Left lung (tissue), 10 donors: ENCODE data around the gene ABCC10. TPM values are rescaled to one million over a fixed set of nuclear protein-coding genes. Genes with fewer than 3 reads are reported as not detected.

Experiments used
- ATAC-seq: fragments of 200-7000 bp; cut with Tn5 transposase; one replicate; pipeline ENCODE4 v1.9.1; 2020; ENCODE audit warnings: moderate library complexity
- DNase-seq, 4 donors: peaks; one replicate each; pipeline ENCODE4 v3.0.0-alpha.2; 2013 to 2020
- H3K27ac ChIP-seq, 2 donors: fragments of 200-600 bp; sonication (generic) in 1 of 2; one replicate each; pipeline versions ENCODE4 v1.5.0 to v1.8.0; 2020 to 2021
- H3K27me3 ChIP-seq, 2 donors: fragments of 200-600 bp; sonication (generic) in 1 of 2; one replicate each; pipeline versions ENCODE4 v1.5.0 to v1.8.0; 2020 to 2021
- H3K36me3 ChIP-seq, 2 donors: fragments of 200-600 bp; sonication (generic) in 1 of 2; one replicate each; pipeline versions ENCODE4 v1.5.0 to v1.8.0; 2020 to 2021
- H3K4me1 ChIP-seq, 2 donors: fragments of 200-600 bp; one replicate each; pipeline ENCODE4 v1.8.0; 2021
- H3K4me3 ChIP-seq, 2 donors: fragments of 200-600 bp; sonication (generic) in 1 of 2; one replicate each; pipeline versions ENCODE4 v1.5.0 to v1.8.0; 2020 to 2021; ENCODE audit warnings: mild to moderate bottlenecking in 1 of 2
- H3K9me3 ChIP-seq, 2 donors: fragments of 200-600 bp; sonication (generic) in 1 of 2; one replicate each; pipeline versions ENCODE4 v1.5.0 to v1.8.0; 2020 to 2021
- intact Hi-C, 2 donors: fragments of 100-400 bp; cut with DNase I; formaldehyde crosslinking; loops; one replicate each; pipeline versions ENCODE4 v1.11.2 to v1.14.2; 2022
- polyA plus RNA-seq, 6 donors: library from polyadenylated mRNA; unstranded; fragments of 120-200 nt; gene quantifications; one replicate each; pipeline ENCODE4 v1.2.1, GENCODE V29; 2013; ENCODE audit not compliant: insufficient read length in 6 of 6
- total RNA-seq, 2 donors: library from RNA; stranded (reverse); fragmentation: NEBNext Ultra II Directional; extraction: Animal tissue kit (Norgen Biotek cat#: 25700); gene quantifications; one replicate each; pipeline ENCODE4 v1.2.1, GENCODE V29; 2021
- TF ChIP-seq, protein P1 (sequence below), 2 donors: fragments of 200-600 bp; sonication (generic) in 1 of 2; IDR thresholded peaks; one replicate each; pipeline versions ENCODE4 v1.5.0 to v1.8.0; 2021; ENCODE audit warnings: antibody characterized with exemption in 2 of 2
- donor health status: DM: no; HTN: yes; CAD: no.
- donor health status: DM: no; HTN: no; CAD: no.

The ABCC10 gene
- total and polyA plus RNA-seq, 8 donors = 19.7 to 43.8 (median 30.0) TPM

DNA sequence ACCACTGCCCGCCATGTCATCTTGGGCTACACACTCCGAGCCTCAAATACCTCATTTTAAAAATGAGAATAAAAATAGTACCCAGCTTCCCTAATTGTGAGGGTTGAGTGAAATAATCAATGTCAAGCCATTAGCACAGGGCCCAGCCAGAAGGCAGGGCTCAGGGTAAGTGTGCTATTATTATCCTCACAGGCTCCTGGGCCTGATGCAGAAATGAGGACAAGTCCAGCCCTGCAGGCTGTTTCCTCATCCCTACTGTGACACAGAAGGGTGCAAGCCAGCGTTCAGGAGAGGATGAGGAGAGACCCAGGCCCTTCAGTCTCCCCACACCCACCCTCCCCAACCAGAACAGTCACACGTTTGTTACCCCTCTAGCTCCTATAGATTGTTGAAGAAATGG, 24.0 kb downstream of the ABCC10 start:
- no peak overlapping the region for H3K4me3 ChIP-seq
- TF ChIP-seq, protein P1, sequence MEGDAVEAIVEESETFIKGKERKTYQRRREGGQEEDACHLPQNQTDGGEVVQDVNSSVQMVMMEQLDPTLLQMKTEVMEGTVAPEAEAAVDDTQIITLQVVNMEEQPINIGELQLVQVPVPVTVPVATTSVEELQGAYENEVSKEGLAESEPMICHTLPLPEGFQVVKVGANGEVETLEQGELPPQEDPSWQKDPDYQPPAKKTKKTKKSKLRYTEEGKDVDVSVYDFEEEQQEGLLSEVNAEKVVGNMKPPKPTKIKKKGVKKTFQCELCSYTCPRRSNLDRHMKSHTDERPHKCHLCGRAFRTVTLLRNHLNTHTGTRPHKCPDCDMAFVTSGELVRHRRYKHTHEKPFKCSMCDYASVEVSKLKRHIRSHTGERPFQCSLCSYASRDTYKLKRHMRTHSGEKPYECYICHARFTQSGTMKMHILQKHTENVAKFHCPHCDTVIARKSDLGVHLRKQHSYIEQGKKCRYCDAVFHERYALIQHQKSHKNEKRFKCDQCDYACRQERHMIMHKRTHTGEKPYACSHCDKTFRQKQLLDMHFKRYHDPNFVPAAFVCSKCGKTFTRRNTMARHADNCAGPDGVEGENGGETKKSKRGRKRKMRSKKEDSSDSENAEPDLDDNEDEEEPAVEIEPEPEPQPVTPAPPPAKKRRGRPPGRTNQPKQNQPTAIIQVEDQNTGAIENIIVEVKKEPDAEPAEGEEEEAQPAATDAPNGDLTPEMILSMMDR (IDR thresholded peaks at IDR 0.05) = no peak
- no peaks in the 10 kb centered on the region for H3K9me3 ChIP-seq
- no peak for ATAC-seq
- DNase-seq = no peak
- H3K36me3 ChIP-seq = peaks cover 0 to 72% of the 10 kb centered on the region in 2 donors
- H3K27me3 ChIP-seq = peaks cover 3 to 23% of the 10 kb centered on the region in 2 donors
- peaks cover 0 to 21% of the 10 kb centered on the region in 2 donors for H3K4me1 ChIP-seq
- intact Hi-C loops = loop anchor here (5.0 to 10.0 kb wide), 2 partner anchors 53 to 56 kb away; no protein-coding TSS in a partner anchor
- no peak overlapping the region for H3K27ac ChIP-seq

DNA sequence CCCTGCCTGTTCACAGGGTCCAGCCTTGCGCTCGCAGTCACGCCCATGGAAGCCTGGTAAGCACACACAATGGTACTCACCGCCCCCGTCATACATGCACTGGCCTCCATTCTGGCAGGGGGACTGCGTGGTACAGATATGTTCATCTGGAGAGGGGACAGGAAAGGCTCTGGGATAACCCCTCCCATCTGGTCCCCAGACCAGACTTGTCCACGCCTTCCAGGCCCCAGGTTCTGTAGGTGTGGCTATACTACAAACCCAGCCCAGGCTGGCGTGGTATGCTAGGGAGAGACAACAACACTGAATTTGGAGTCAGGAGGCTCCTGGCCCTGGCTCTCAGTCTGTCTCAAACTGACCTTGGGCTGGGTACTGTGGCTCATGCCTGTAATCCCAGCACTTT, 24.6 kb downstream of the ABCC10 start:
- DNase-seq (no peak), ATAC-seq (no peak)
- peaks cover 8 to 29% of the 10 kb centered on the region in 2 donors for H3K27me3 ChIP-seq
- TF ChIP-seq, protein P1 (IDR thresholded peaks at IDR 0.05) = no peak
- H3K36me3 ChIP-seq = peaks cover 0 to 66% of the 10 kb centered on the region in 2 donors
- peaks cover 0 to 21% of the 10 kb centered on the region in 2 donors for H3K4me1 ChIP-seq
- intact Hi-C loops = loop anchor here (5.0 to 10.0 kb wide), 2 partner anchors 53 to 55 kb away; no protein-coding TSS in a partner anchor
- H3K4me3 ChIP-seq = no peak overlapping the region
- H3K27ac ChIP-seq = no peak overlapping the region
- H3K9me3 ChIP-seq = no peaks in the 10 kb centered on the region

DNA sequence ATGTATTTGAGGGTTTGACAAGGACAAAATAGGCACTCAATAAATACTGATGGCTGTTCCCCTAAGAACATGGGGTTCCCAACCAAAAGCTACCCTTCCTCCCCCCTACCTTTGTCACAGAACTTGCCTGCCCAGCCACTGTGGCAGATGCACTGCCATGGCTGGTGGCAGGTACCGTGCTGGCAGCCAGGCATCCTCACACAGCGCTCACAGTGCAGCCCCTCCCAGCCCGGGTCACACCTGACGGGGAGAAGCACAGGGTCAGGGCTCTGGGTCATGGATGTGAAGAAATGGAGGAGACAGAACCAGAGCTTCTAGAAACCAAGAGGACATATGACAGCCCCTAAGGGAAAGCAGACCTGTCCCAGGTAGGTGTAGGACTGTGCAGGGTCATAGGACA, 25.6 kb downstream of the ABCC10 start:
- ATAC-seq (no peak), DNase-seq (no peak)
- TF ChIP-seq, protein P1 (IDR thresholded peaks at IDR 0.05) = no peak
- Histone ChIP-seq H3K36me3 (peaks cover 0 to 56% of the 10 kb centered on the region in 2 donors), H3K4me3 (no peak overlapping the region), H3K9me3 (no peaks in the 10 kb centered on the region), H3K27me3 (peaks cover 8 to 38% of the 10 kb centered on the region in 2 donors), H3K4me1 (peaks cover 0 to 21% of the 10 kb centered on the region in 2 donors), H3K27ac (no peak overlapping the region)
- intact Hi-C loops = loop anchor here (5.0 to 10.0 kb wide), 2 partner anchors 52 to 54 kb away; no protein-coding TSS in a partner anchor

DNA sequence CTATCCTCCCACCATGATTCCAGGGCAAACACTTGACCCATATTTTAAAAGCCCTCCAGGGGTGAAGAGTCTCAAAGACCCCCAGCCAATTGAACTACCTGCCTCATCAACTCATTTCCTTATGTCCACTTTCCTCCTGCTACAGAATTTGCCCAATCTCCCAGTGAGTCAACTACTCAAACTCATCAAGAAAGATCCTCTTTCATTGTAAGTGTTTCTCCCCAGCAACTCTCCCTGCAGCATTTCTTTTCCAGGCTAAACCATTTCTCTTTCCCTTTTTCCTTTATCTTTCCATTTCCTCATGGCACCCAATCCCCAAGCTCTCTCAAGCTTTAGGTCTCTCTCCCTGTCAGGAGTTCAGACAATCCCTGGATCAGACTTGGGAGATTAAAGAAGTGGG, 26.5 kb downstream of the ABCC10 start:
- Histone ChIP-seq H3K27me3 (peaks cover 8 to 48% of the 10 kb centered on the region in 2 donors), H3K9me3 (no peaks in the 10 kb centered on the region), H3K36me3 (peaks cover 0 to 47% of the 10 kb centered on the region in 2 donors), H3K4me3 (no peak overlapping the region), H3K4me1 (peaks cover 0 to 21% of the 10 kb centered on the region in 2 donors), H3K27ac (no peak overlapping the region)
- TF ChIP-seq, protein P1 (IDR thresholded peaks at IDR 0.05) = no peak
- ATAC-seq (no peak), DNase-seq (no peak)
- intact Hi-C loops = loop anchor here (5.0 to 10.0 kb wide), 2 partner anchors 51 to 53 kb away; no protein-coding TSS in a partner anchor

DNA sequence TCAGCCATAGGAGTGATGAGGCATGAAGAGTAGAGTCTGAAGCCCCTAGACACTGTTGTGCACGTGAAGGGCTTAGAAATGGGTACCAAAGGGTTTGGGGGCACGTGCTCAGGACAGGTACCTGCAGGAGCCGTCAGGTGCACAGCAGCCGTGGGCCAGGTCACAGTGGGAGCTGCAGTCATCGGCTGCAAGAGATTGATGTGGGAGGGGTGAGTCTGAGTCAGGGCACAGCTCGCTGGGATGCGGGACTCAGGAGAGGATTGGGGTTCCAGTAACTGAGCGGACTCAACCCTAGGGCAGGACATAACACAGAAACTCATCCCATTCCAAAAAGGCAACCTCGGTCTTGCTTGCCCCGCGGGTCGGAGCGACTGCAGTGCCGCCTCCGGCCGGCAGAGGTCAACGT, 27.0 kb downstream of the ABCC10 start:
- intact Hi-C loops = loop anchor here (5.0 to 10.0 kb wide), 2 partner anchors 51 to 53 kb away; no protein-coding TSS in a partner anchor
- ATAC-seq (peak; percentile 7), DNase-seq (no peak)
- peak overlapping the region; percentile 42 to 54 for H3K4me3 ChIP-seq
- H3K9me3 ChIP-seq = no peaks in the 10 kb centered on the region
- H3K27me3 ChIP-seq = peaks cover 12 to 52% of the 10 kb centered on the region in 2 donors
- H3K36me3 ChIP-seq = peaks cover 0 to 43% of the 10 kb centered on the region in 2 donors
- no peak overlapping the region for H3K27ac ChIP-seq
- peaks cover 0 to 21% of the 10 kb centered on the region in 2 donors for H3K4me1 ChIP-seq
- TF ChIP-seq, protein P1 (IDR thresholded peaks at IDR 0.05) = peak; percentile 96
